GM12872 (cell line): ENCODE measurements around the gene TAF1A.

ENCODE experiments used
- CTCF ChIP-seq: IDR thresholded peaks from 3 replicates; pipeline ENCODE4 v1.5.1; 2011; ENCODE audit warnings: low read depth, mild to moderate bottlenecking, low read length, moderate library complexity; ENCODE audit not compliant: insufficient read depth

Gene TAF1A

DNA sequence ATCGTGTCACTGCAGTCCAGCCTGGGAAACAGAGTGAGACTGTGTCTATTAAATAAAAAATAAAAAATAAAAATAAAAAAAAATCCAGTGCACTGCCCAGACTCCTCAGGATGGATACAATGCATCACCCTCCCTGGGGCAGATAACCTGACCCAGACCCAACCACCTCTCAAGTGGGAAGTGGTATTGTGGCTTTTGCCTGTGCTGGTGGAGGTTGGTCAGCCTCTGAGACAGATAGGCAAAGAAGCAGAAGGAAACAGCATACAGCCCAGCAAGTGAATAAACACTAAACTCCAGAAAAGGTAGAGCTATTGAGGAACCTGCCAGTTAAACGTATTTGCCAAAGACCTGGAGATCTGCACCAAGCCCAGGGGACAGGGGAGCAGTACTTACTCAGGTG lies 63.8 kb downstream of the TAF1A start:
- no peak for TF ChIP-seq CTCF

DNA sequence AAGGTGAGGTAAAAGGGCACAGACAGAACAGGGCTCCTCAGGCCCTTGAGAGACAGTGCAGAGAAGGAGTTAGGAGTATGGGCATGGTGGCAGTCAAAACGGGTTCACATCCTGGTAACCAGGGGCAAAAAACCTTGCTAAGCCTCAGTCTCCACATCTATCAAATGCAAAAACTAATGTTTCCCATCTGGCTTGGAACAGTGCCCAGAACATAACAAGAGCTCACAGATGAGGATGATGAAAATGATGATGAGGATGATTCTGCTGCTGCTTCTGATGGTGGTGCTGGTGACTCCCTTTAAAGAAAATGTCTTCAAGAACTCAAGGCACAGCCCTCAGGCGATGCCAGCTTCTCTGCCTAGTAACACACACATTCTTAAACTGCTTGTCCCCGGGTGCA lies 65.9 kb downstream of the TAF1A start:
- no peak for TF ChIP-seq CTCF

DNA sequence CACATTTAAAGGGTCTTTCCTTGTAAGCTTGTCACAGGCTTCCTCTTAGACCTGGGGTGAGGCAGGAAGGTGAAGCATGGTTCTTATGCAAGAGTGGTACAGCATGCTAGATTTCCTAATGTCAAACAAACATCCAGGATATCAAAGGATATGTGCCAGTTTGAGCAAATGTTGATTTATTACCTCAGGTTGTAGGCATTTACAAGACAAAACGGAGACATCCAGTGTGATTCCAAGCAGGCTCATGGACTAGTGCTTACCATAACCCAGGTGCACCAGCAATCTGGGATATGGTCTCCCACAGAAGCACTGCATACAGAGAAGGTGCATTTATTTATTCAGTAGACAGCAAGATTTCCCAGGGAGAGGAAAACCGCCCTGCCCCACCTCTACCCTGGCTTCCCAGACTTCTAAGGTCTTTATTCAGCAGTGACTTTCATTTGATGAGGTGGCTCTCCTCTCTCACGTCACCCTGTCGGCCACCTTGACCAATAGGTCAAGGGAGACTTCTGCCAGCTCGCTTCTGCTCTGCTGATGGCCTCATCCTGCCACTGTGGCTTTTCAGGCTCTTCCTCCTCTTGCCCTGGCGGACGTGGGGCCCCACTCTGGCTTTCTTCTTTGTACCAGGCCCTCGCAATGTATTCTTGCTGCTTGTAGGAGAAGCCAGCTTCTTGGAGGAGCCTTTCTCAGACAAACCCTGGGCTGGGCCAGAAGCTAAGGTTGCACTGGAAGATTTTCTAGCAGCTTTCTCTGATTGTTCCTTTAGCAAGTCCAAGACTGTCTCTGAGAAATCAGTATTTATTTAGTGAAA lies 67.4 kb downstream of the TAF1A start:
- TF ChIP-seq CTCF = no peak

DNA sequence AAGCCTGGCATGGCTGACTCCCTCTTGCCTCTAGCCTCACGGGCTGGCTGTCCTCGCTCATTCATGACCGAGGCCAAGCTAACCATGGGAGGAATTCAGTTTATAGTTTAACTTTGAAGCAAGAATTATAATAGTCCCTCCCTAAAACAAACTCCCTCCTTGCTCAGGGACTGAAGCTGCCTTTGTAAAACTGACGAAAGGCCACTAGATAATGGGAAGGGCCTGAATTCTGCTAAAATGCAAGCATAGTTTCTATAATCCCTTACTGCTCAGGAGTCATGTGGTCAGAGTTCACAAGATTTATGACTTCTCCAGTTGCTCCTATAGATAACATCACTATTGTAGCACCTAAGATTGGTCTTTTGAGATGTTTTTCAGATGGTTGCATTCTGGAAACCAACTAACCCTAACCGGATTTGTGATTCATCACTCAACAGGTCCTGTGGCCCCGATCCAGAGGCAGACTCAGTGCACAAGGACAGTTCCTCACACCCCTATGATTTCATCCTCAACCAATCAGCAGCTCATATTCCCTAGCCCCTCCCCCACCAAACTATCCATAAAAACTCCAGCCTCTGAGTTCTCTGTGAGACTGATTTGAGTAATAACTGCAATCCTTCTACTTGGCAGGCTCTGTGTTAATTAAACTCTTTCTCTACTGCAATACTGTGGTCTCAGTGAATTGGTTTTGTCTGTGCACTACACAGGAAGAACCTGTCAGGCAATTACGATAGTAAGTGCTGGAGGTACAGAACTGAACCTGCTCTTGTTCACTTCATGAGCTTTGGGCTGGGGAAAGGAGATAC lies 68.2 kb downstream of the TAF1A start:
- no peak for TF ChIP-seq CTCF
